ENCODE results near the gene LPP. TPM values are rescaled to one million over a fixed set of nuclear protein-coding genes. Genes with fewer than 3 reads are reported as not detected.

The LPP gene
- total and polyA plus RNA-seq, 2 of the 13 experiments (the other 11 are each of a cell fraction or from before 2014, with no cell fraction given): 19.2 to 29.9 TPM

- TF ChIP-seq ZSCAN30 (CRISPR knock-in tag; IDR thresholded peaks at IDR 0.05) (no peak), ZFP36L1 (CRISPR knock-in tag; IDR thresholded peaks at IDR 0.05) (no peak), TOPORS (CRISPR knock-in tag; IDR thresholded peaks at IDR 0.05) (no peak), RCOR2 (CRISPR knock-in tag; IDR thresholded peaks at IDR 0.05) (peak; percentile 70), TAF1 (CRISPR knock-in tag; IDR thresholded peaks at IDR 0.05) (no peak), FOSL1 (CRISPR knock-in tag; IDR thresholded peaks at IDR 0.05; ENCODE audit: borderline replicate concordance) (peak; percentile 75; the same call in 1 of the 2 replicates), ZNF446 (CRISPR knock-in tag; IDR thresholded peaks at IDR 0.05) (no peak), ZNF331 (CRISPR knock-in tag; IDR thresholded peaks at IDR 0.05) (no peak), KLF13 (CRISPR knock-in tag; IDR thresholded peaks at IDR 0.05) (no peak), ZMYM4 (CRISPR knock-in tag; IDR thresholded peaks at IDR 0.05) (no peak), REPIN1 (CRISPR knock-in tag; IDR thresholded peaks at IDR 0.05; ENCODE audit: borderline replicate concordance, low read depth) (no peak), ZNF274 (CRISPR knock-in tag; IDR thresholded peaks at IDR 0.05) (no peak), RNF219 (CRISPR knock-in tag; IDR thresholded peaks at IDR 0.05) (no peak), KAT8 (CRISPR knock-in tag; IDR thresholded peaks at IDR 0.05) (peak; percentile 73; the same call in 1 of the 2 replicates), DNMT3B (CRISPR knock-in tag; conservative IDR thresholded peaks at IDR 0.05) (no peak), ZKSCAN1 (IDR thresholded peaks at IDR 0.05; ENCODE audit: low read length) (no peak), EED (CRISPR knock-in tag; IDR thresholded peaks at IDR 0.05) (no peak), ZNF564 (CRISPR knock-in tag; IDR thresholded peaks at IDR 0.05) (no peak)
- TF ChIP-seq, protein P1, sequence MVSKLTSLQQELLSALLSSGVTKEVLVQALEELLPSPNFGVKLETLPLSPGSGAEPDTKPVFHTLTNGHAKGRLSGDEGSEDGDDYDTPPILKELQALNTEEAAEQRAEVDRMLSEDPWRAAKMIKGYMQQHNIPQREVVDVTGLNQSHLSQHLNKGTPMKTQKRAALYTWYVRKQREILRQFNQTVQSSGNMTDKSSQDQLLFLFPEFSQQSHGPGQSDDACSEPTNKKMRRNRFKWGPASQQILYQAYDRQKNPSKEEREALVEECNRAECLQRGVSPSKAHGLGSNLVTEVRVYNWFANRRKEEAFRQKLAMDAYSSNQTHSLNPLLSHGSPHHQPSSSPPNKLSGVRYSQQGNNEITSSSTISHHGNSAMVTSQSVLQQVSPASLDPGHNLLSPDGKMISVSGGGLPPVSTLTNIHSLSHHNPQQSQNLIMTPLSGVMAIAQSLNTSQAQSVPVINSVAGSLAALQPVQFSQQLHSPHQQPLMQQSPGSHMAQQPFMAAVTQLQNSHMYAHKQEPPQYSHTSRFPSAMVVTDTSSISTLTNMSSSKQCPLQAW (CRISPR knock-in tag; IDR thresholded peaks at IDR 0.05): no peak
- TF ChIP-seq, protein P2, sequence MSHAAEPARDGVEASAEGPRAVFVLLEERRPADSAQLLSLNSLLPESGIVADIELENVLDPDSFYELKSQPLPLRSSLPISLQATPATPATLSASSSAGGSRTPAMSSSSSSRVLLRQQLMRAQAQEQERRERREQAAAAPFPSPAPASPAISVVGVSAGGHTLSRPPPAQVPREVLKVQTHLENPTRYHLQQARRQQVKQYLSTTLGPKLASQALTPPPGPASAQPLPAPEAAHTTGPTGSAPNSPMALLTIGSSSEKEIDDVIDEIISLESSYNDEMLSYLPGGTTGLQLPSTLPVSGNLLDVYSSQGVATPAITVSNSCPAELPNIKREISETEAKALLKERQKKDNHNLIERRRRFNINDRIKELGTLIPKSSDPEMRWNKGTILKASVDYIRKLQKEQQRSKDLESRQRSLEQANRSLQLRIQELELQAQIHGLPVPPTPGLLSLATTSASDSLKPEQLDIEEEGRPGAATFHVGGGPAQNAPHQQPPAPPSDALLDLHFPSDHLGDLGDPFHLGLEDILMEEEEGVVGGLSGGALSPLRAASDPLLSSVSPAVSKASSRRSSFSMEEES (CRISPR knock-in tag; IDR thresholded peaks at IDR 0.05): peak; percentile 56
- TF ChIP-seq, protein P3, sequence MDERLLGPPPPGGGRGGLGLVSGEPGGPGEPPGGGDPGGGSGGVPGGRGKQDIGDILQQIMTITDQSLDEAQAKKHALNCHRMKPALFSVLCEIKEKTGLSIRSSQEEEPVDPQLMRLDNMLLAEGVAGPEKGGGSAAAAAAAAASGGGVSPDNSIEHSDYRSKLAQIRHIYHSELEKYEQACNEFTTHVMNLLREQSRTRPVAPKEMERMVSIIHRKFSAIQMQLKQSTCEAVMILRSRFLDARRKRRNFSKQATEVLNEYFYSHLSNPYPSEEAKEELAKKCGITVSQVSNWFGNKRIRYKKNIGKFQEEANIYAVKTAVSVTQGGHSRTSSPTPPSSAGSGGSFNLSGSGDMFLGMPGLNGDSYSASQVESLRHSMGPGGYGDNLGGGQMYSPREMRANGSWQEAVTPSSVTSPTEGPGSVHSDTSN (CRISPR knock-in tag; IDR thresholded peaks at IDR 0.05): no peak
- TF ChIP-seq, protein P4, sequence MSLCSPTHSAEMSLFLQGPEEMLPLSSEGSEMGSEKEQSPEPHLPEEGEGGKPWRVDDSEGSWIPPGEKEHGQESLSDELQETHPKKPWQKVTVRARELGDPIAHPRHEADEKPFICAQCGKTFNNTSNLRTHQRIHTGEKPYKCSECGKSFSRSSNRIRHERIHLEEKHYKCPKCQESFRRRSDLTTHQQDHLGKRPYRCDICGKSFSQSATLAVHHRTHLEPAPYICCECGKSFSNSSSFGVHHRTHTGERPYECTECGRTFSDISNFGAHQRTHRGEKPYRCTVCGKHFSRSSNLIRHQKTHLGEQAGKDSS (CRISPR knock-in tag; IDR thresholded peaks at IDR 0.05; ENCODE audit: borderline replicate concordance, low read depth): no peak
Measured at GRCh38 chr3:188546835-188547670, 393.1 kb downstream of the LPP start (continued).
